ACC112 (cell line): Measurements from ENCODE around the gene AQP10.
"Not testable (repeated sequence)": the region's sequence is repeated elsewhere in the genome, so short reads cannot be mapped to it uniquely, and the experiment has no call there.

Source experiments
- H2AFZ ChIP-seq: fragments of 200-600 bp; sonication (generic); one replicate; pipeline ENCODE4 v1.6.0; 2017; ENCODE audit warnings: antibody characterized with exemption, low read length; ENCODE audit not compliant: unreplicated experiment
- H3K27ac ChIP-seq: fragments of 200-600 bp; sonication (generic); 2 replicates; pipeline ENCODE4 v1.5.1; 2014; ENCODE audit warnings: low read depth, mild to moderate bottlenecking, antibody characterized with exemption, low read length, moderate library complexity
- H3K27me3 ChIP-seq: fragments of 200-600 bp; sonication (generic); 2 replicates; pipeline ENCODE4 v1.6.1; 2014; ENCODE audit warnings: mild to moderate bottlenecking, antibody characterized with exemption, low read length, moderate library complexity, mixed read lengths; ENCODE audit not compliant: insufficient read depth
- H3K36me3 ChIP-seq: fragments of 200-600 bp; sonication (generic); 2 replicates; pipeline ENCODE4 v1.6.1; 2016; ENCODE audit warnings: mild to moderate bottlenecking, antibody characterized with exemption, low read length, moderate library complexity, mixed read lengths; ENCODE audit not compliant: insufficient read depth
- H3K4me1 ChIP-seq: fragments of 200-600 bp; sonication (generic); one replicate; pipeline ENCODE4 v1.6.1; 2016; ENCODE audit warnings: low read length, mixed read lengths; ENCODE audit not compliant: insufficient read depth, unreplicated experiment, control insufficient read depth
- H3K4me3 ChIP-seq: fragments of 200-600 bp; sonication (generic); 2 replicates; pipeline ENCODE4 v1.5.1; 2014; ENCODE audit warnings: mild to moderate bottlenecking, low read depth, low read length
- H3K79me2 ChIP-seq: fragments of 200-600 bp; sonication (generic); one replicate; pipeline ENCODE4 v1.6.0; 2016; ENCODE audit warnings: low read length; ENCODE audit not compliant: control insufficient read depth, unreplicated experiment, insufficient read depth

Gene AQP10

GRCh38 chr1:154360288-154360687 is 39.4 kb downstream of the AQP10 start:
- H2AFZ ChIP-seq, result no peak overlapping the region
- H3K27me3 ChIP-seq, result no peaks in the 10 kb centered on the region
- H3K4me3 ChIP-seq, result no peak overlapping the region
- H3K36me3 ChIP-seq, result no peaks in the 10 kb centered on the region
- H3K79me2 ChIP-seq, result no peaks in the 10 kb centered on the region
- no peak overlapping the region for H3K27ac ChIP-seq
- H3K4me1 ChIP-seq, result no peaks in the 10 kb centered on the region

- H3K27me3 ChIP-seq, H3K4me3 ChIP-seq, H3K4me1 ChIP-seq: not testable (repeated sequence)
These were observed 40.0 kb downstream of the AQP10 start for GRCh38 chr1:154360881-154361280.

GRCh38 chr1:154361357-154361756 is 40.5 kb downstream of the AQP10 start:
- Histone ChIP-seq H3K27ac (no peak overlapping the region), H2AFZ (no peak overlapping the region), H3K4me1 (no peaks in the 10 kb centered on the region), H3K36me3 (no peaks in the 10 kb centered on the region), H3K27me3 (no peaks in the 10 kb centered on the region), H3K4me3 (no peak overlapping the region), H3K79me2 (no peaks in the 10 kb centered on the region)

More at GRCh38 chr1:154360881-154361280, 40.0 kb downstream of the AQP10 start:
- not testable (repeated sequence) for H3K36me3 ChIP-seq, H3K79me2 ChIP-seq, H3K27ac ChIP-seq, H2AFZ ChIP-seq

DNA sequence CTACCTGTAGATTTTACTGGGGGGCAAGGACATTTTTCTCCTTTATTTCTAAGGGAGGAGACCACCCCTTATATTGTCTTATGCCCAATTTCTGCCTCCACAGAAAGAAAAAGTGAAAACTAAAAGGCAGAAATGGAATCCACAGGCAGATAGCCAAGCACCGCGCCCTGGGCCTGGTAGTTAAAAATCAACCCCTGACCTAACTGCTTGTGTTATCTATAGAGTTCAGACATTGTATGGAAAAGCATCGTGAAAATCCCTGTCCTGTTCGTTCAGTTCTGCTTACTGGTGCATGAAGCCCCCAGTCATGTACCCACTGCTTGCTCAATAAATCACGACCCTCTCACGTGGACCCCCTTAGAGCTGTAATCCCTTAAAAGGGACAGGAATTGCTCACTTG is 50.5 kb downstream of the AQP10 start:
- Histone ChIP-seq H3K36me3 (no peaks in the 10 kb centered on the region), H3K4me3 (no peak overlapping the region), H3K4me1 (no peaks in the 10 kb centered on the region), H3K27ac (no peak overlapping the region), H3K27me3 (no peaks in the 10 kb centered on the region), H3K79me2 (no peaks in the 10 kb centered on the region), H2AFZ (no peak overlapping the region)

DNA sequence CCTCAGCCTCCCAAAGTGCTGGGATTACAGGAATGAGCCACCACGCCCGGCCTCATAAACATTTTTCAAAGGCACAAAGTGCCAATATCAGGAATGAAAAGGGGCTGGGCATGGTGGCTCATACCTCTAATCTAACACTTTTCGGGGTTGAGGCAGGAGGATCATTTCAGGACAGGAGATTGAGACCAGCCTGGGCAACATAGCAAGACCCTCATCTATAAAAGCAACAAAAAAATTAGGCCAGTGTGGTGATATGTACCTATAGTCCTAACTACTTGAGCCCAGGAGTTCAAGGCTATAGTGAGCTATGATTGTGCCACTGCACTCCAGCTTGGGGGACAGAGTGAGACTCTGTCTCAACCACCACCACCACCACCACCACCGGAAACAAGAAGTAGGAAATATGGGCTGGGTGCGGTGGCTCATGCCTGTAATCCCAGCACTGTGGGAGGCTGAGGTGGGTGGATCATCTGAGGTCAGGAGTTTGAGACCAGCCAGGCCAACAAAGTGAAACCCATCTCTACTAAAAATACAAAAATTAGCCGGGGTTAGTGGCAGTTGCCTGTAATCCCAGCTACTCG is 53.0 kb downstream of the AQP10 start:
- H3K27me3 ChIP-seq, H2AFZ ChIP-seq, H3K27ac ChIP-seq, H3K79me2 ChIP-seq, H3K4me1 ChIP-seq, H3K36me3 ChIP-seq, H3K4me3 ChIP-seq: not testable (repeated sequence)
